Tibial nerve (tissue), 4 donors: Measurements from ENCODE around the gene KHNYN. TPM values are rescaled to one million over a fixed set of nuclear protein-coding genes. Genes with fewer than 3 reads are reported as not detected.

Experiments used
- DNase-seq, 2 donors: peaks; one replicate each; pipeline ENCODE4 v3.0.0-alpha.2; 2019; ENCODE audit warnings: low spot score in 2 of 2
- H3K27ac ChIP-seq, 4 donors: fragments of 200-600 bp; sonication (generic) in 3 of 4; one replicate each; pipeline ENCODE4 v1.5.1; 2017 to 2019; ENCODE audit warnings: mild to moderate bottlenecking in 1 of 4
- H3K27me3 ChIP-seq, 2 donors: fragments of 200-600 bp; sonication (generic) in 1 of 2; one replicate each; pipeline versions ENCODE4 v1.5.1 to v1.6.0; 2017 to 2019
- H3K36me3 ChIP-seq, 3 donors: fragments of 200-600 bp; sonication (generic); one replicate each; pipeline ENCODE4 v1.5.1; 2018 to 2019
- H3K4me1 ChIP-seq, 4 donors: fragments of 200-600 bp; sonication (generic) in 3 of 4; one replicate each; pipeline ENCODE4 v1.5.1; 2017 to 2019
- H3K4me3 ChIP-seq, 4 donors: fragments of 200-600 bp; sonication (generic) in 3 of 4; one replicate each; pipeline ENCODE4 v1.5.1; 2017 to 2019; ENCODE audit warnings: mild to moderate bottlenecking in 1 of 4, moderate library complexity in 1 of 4
- H3K9me3 ChIP-seq, 4 donors: fragments of 200-600 bp; sonication (generic) in 3 of 4; one replicate each; pipeline ENCODE4 v1.5.1; 2017 to 2019
- CTCF ChIP-seq, 5 experiments: fragments of 200-600 bp in 3 of 5; fragments of 450-650 bp in 2 of 5; sonication (generic) in 3 of 5; IDR thresholded peaks; one replicate each; pipeline ENCODE4 v1.5.1; 2016 to 2019; ENCODE audit warnings: antibody characterized with exemption in 5 of 5, mild to moderate bottlenecking in 3 of 5, moderate library complexity in 2 of 5
- EP300 ChIP-seq, 2 donors: sonication (generic); formaldehyde crosslinking; IDR thresholded peaks; one replicate each; pipeline ENCODE4 v1.6.1; 2017; ENCODE audit warnings: antibody characterized with exemption in 2 of 2, mild to moderate bottlenecking in 1 of 2
- POLR2A ChIP-seq, 2 donors: fragments of 450-650 bp; IDR thresholded peaks; one replicate each; pipeline ENCODE4 v1.6.1; 2017; ENCODE audit warnings: antibody characterized with exemption in 2 of 2, mild to moderate bottlenecking in 2 of 2, moderate library complexity in 2 of 2
- WGBS, 2 donors: methylation state at CpG; one replicate each; pipeline ENCODE4 v1.1.5; 2018; 5-methylcytosine and 5-hydroxymethylcytosine counted together
- total RNA-seq, 4 donors: library from RNA; depleted of rRNA; stranded (reverse); fragments of >200 nt; gene quantifications; one replicate each; pipeline ENCODE4 v1.1.0, GENCODE V29; 2016

Gene KHNYN
- total RNA-seq, 4 donors from 2014 or later, result 66.8 to 106 (median 84.5) TPM

GRCh38 chr14:24418492-24418873 is 11.3 kb upstream of the KHNYN start:
- TF ChIP-seq CTCF (IDR thresholded peaks at IDR 0.05) (no peak), POLR2A (IDR thresholded peaks at IDR 0.05) (no peak), EP300 (IDR thresholded peaks at IDR 0.05) (no peak)
- DNase-seq, result no peak
- no peak overlapping the region for H3K4me3 ChIP-seq
- peaks cover 0 to 13% (median 0%) of the 10 kb centered on the region in 4 donors for H3K4me1 ChIP-seq
- H3K9me3 ChIP-seq, result no peaks in the 10 kb centered on the region
- peaks cover 0 to 28% (median 0%) of the 10 kb centered on the region in 3 donors for H3K36me3 ChIP-seq
- 61 to 74% methylated on average over 6 of the region's 6 CpGs for WGBS, 2 donors
- H3K27me3 ChIP-seq, result no peaks in the 10 kb centered on the region
- H3K27ac ChIP-seq, result no peak overlapping the region

GRCh38 chr14:24422261-24422660 is 7.5 kb upstream of the KHNYN start:
- H3K27me3 ChIP-seq, result no peaks in the 10 kb centered on the region
- no peak for DNase-seq
- WGBS, 2 donors, result 54 to 80% methylated on average over 4 of the region's 4 CpGs
- no peak overlapping the region for H3K27ac ChIP-seq
- TF ChIP-seq POLR2A (IDR thresholded peaks at IDR 0.05) (no peak), CTCF (IDR thresholded peaks at IDR 0.05) (no peak), EP300 (IDR thresholded peaks at IDR 0.05) (no peak)
- H3K4me3 ChIP-seq, result no peak overlapping the region
- H3K36me3 ChIP-seq, result no peaks in the 10 kb centered on the region
- peaks cover 0 to 29% (median 0%) of the 10 kb centered on the region in 4 donors for H3K4me1 ChIP-seq
- H3K9me3 ChIP-seq, result no peaks in the 10 kb centered on the region

GRCh38 chr14:24422694-24423601 is 6.8 kb upstream of the KHNYN start:
- no peaks in the 10 kb centered on the region for H3K9me3 ChIP-seq
- H3K27ac ChIP-seq, result peak overlapping the region in 1 of 4 donors; percentile 46
- H3K36me3 ChIP-seq, result no peaks in the 10 kb centered on the region
- TF ChIP-seq EP300 (IDR thresholded peaks at IDR 0.05) (no peak), POLR2A (IDR thresholded peaks at IDR 0.05) (no peak), CTCF (IDR thresholded peaks at IDR 0.05) (no peak)
- peaks cover 0 to 29% (median 0%) of the 10 kb centered on the region in 4 donors for H3K4me1 ChIP-seq
- H3K4me3 ChIP-seq, result no peak overlapping the region
- DNase-seq, result no peak
- H3K27me3 ChIP-seq, result no peaks in the 10 kb centered on the region
- WGBS, 2 donors, result 77 to 82% methylated on average over 12 of the region's 12 CpGs

GRCh38 chr14:24425704-24426103 is 4.0 kb upstream of the KHNYN start:
- Histone ChIP-seq H3K36me3 (no peaks in the 10 kb centered on the region), H3K9me3 (no peaks in the 10 kb centered on the region), H3K27me3 (no peaks in the 10 kb centered on the region), H3K4me3 (no peak overlapping the region), H3K4me1 (peaks cover 0 to 33% (median 13%) of the 10 kb centered on the region in 4 donors), H3K27ac (peak overlapping the region in 1 of 4 donors; percentile 44)
- 24 to 25% methylated on average over 3 of the region's 3 CpGs for WGBS, 2 donors
- no peak for TF ChIP-seq CTCF (IDR thresholded peaks at IDR 0.05)
- TF ChIP-seq EP300 (IDR thresholded peaks at IDR 0.05), result peak in 1 of 2 donors; percentile 21
- TF ChIP-seq POLR2A (IDR thresholded peaks at IDR 0.05), result no peak
- peak in 1 of 2 donors; percentile 63 for DNase-seq
